ENCODE data around the gene RAMACL.

- no peak for TF ChIP-seq CTCF (IDR thresholded peaks at IDR 0.05 in 2 of 3, conservative IDR thresholded peaks at IDR 0.05 in 1 of 3; ENCODE audit: borderline replicate concordance in 1 of 3, insufficient read depth in 1 of 3, low read depth in 2 of 3, low read length in 2 of 3)
- no peak for TF ChIP-seq EZH2 (IDR thresholded peaks at IDR 0.05)
- no peak for TF ChIP-seq POLR2AphosphoS5 (IDR thresholded peaks at IDR 0.05; ENCODE audit: low read depth, low read length)
- no peak for TF ChIP-seq REST (IDR thresholded peaks at IDR 0.05; ENCODE audit: low read depth)
These were observed 26.5 kb upstream of the RAMACL start for GRCh38 chr6:166613027-166613426.

All from HCT116 (cell line).